ENCODE data around the gene NPFFR2.

Gene NPFFR2

DNA sequence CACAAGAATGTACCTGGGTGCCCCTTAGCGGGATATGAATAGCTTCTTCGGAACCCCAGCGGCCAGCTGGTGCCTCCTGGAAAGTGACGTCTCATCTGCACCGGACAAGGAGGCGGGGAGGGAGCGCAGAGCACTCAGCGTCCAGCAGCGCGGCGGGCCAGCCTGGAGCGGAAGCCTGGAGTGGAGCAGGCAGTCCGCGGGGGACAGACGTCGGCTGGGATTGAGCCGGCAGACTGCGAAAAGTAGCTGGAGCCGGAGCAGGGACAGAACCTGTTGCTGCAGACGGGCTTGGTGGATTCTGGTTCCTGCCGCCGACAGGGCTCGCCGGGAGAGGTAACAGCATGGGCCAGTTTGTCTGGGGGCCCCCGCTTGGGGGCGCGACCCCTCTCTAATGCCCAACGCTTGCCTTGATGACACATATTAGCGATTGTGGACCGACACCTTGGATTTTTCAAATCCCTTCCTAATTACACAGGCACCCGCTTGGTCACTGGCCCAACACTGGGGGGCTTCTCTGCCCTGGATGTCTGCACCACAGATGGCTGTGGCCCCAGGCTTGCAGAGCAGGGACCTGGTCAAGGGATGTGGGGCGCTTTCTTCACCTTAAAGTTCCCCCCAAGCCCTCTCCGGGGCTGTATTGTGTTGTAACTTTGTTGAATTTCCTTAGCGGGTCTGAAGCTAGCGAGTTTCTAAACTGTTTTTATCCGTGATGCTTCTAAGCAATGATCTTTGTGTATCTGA, at the start of gene NPFFR2:
Gene NPFFR2 (plus strand): TSS at position 133 of the 741 bp plus-strand sequence. CDS start 96,592 bp downstream, outside the sequence.
- CTCF ChIA-PET: no interaction called here
- DNase-seq: no peak
- Mint-ChIP-seq H3K36me3 (no peaks in the 10 kb centered on the region), H3K4me1 (no peaks in the 10 kb centered on the region), H3K27me3 (peaks cover 13% of the 10 kb centered on the region), H3K9me3 (no peaks in the 10 kb centered on the region), H3K27ac (no peak within 1 kb of the TSS), H3K4me3 (no peak within 1 kb of the TSS)

DNA sequence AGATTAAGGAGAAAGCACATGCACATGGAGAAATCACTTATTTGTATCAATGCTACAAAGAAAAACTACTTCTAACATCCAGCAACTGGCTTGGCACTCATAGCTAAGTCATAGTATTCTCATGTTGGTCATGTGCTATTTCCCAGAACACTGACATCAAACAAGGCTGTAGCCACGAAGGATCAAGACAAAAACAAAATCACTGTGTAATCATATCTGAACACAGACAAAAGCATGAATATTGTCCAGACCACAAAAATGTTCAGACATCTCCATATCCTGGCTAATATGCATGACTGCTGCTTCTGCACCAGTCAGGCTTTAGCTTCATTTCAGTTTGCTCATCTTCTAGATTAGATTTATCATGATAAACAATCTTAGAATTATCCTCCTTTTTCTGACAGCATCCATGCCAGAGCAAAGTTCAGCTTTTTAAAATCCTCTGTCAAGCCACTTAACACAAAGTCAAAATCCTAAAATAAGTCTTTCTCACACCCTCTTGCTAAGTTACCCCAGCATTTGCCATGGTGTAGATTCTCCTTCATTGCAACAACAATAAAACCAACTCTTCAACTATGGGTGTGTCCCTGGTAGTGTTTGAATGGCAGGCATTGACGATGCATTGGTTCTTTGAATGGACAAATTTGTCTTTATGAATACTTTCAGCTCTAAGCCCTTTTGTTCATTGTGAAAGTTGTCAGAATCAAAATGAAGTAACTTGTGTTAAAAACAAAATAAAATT, 39.1 kb upstream of the NPFFR2 start:
- no peak for DNase-seq
- H3K4me1 Mint-ChIP-seq: no peaks in the 10 kb centered on the region
- CTCF ChIA-PET: no interaction called here
- H3K27ac Mint-ChIP-seq: no peak overlapping the region
- peaks cover 6% of the 10 kb centered on the region for H3K9me3 Mint-ChIP-seq
- no peaks in the 10 kb centered on the region for H3K36me3 Mint-ChIP-seq
- no peak overlapping the region for H3K4me3 Mint-ChIP-seq
- H3K27me3 Mint-ChIP-seq: no peaks in the 10 kb centered on the region

DNA sequence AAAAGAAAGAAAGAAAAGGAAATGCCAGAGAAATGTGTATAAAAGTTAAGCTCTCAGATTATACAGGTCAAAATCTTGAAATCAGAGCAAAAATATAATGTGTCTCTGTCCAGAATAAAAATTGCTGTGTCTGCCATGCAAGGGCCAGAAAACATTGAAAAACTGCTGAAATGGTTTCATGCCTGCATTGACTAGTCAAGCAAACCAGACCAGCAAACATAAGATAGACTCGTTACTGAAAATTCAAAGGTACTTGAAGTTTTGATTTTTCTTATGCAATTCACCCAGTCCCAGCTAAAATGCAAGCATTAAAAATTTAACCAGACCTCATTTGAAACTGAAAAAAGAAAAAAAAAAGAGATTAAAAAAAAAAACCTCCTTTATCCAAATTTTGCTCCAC, 37.2 kb upstream of the NPFFR2 start:
- Mint-ChIP-seq H3K27me3 (no peaks in the 10 kb centered on the region), H3K4me3 (no peak overlapping the region), H3K4me1 (no peaks in the 10 kb centered on the region), H3K27ac (no peak overlapping the region), H3K36me3 (no peaks in the 10 kb centered on the region), H3K9me3 (peaks cover 12% of the 10 kb centered on the region)
- CTCF ChIA-PET: no interaction called here
- no peak for DNase-seq

DNA sequence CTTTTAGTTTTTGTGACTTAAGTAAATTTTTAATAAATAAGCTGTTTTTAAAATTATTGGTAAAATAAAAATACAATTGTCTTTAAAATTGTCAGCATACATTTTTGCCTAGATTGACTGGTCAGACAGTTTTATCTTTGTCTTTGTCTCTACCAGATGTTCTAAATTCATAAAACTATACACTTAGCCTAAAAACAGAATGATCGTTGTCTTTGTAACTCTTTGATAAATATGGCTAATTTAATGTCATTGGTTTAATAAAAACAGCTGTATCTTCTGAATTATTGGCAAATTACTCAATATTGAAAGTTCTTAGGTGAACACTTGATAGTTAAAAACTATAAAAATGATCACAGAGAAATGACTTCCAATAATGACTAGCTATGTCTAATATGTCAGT, 36.5 kb upstream of the NPFFR2 start:
- Mint-ChIP-seq H3K4me3 (no peak overlapping the region), H3K27ac (no peak overlapping the region), H3K9me3 (peaks cover 12% of the 10 kb centered on the region), H3K4me1 (no peaks in the 10 kb centered on the region), H3K27me3 (no peaks in the 10 kb centered on the region), H3K36me3 (no peaks in the 10 kb centered on the region)
- DNase-seq: no peak
- CTCF ChIA-PET: no interaction called here

- CTCF ChIA-PET: no interaction called here
- Mint-ChIP-seq H3K4me3 (no peak overlapping the region), H3K27ac (no peak overlapping the region), H3K9me3 (no peaks in the 10 kb centered on the region), H3K4me1 (no peaks in the 10 kb centered on the region), H3K27me3 (no peaks in the 10 kb centered on the region), H3K36me3 (no peaks in the 10 kb centered on the region)
- no peak for DNase-seq
These were observed 25.2 kb upstream of the NPFFR2 start for GRCh38 chr4:72006586-72006985.

DNA sequence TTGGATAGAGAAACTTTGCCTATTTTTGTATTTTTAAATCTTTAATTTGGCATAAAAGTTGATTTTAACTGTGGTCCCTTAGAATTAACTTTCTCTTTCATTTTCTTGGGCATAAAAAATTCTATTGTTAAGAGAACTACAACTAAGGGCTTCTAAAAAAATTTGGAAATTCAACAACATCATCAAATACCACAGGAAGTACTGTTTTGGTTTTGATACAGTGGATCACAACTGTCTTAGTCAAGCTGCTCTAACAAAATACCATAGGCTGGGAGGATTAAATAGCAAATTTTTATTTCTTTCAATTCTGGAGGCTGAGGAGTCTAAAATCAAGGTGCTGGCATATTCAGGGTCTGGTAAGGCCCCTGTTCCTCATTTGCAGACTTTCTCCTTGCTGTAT, 19.9 kb upstream of the NPFFR2 start:
- Mint-ChIP-seq H3K4me1 (no peaks in the 10 kb centered on the region), H3K27me3 (no peaks in the 10 kb centered on the region), H3K9me3 (no peaks in the 10 kb centered on the region), H3K36me3 (no peaks in the 10 kb centered on the region), H3K4me3 (no peak overlapping the region), H3K27ac (no peak overlapping the region)
- CTCF ChIA-PET: no interaction called here
- no peak for DNase-seq

DNA sequence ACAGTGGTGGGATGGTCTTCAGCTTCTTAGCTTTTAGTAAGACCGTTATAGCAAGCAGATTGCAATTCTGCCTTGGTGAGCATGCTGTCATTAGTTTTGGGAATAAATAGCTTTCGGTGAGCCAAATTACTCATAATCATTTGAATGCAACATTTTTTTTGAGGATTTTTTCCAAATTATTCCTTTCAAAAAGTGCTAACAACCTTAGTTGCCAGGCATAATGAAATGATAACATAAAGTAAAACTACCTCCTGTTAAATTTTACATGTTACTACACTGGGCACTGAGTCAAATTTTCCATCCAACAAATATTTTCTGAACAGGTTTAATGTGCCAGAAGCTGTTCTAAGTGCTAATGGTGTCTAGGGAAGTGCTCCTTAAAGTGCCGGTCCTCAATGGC, 15.8 kb upstream of the NPFFR2 start:
- no peak overlapping the region for H3K27ac Mint-ChIP-seq
- no peaks in the 10 kb centered on the region for H3K4me1 Mint-ChIP-seq
- H3K9me3 Mint-ChIP-seq: no peaks in the 10 kb centered on the region
- H3K27me3 Mint-ChIP-seq: no peaks in the 10 kb centered on the region
- no peaks in the 10 kb centered on the region for H3K36me3 Mint-ChIP-seq
- no peak overlapping the region for H3K4me3 Mint-ChIP-seq
- CTCF ChIA-PET: no interaction called here
- no peak for DNase-seq

- DNase-seq: no peak
- Mint-ChIP-seq H3K27me3 (no peaks in the 10 kb centered on the region), H3K36me3 (no peaks in the 10 kb centered on the region), H3K9me3 (no peaks in the 10 kb centered on the region), H3K27ac (no peak overlapping the region), H3K4me1 (no peaks in the 10 kb centered on the region), H3K4me3 (no peak overlapping the region)
- CTCF ChIA-PET: no interaction called here
These were observed 12.1 kb upstream of the NPFFR2 start for GRCh38 chr4:72019688-72020087.

DNA sequence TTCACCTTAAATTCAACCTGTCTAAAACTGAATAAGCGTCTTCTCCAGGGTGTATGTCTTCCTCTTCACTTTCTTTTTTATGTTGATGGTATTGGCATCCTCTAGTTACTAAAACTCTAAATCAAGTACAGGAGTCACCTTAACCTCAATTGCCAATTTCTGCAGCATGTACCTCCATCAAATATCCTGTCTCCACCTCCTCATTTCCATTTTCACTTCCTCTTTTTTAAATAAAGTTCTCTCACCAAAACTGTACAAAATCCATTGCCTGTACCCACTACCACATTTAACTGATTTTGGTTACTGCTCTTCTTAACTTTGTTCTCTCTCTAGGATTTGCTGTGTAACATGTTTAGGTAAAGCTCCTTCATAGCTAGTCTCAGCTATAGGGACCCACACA, 9.2 kb upstream of the NPFFR2 start:
- H3K27ac Mint-ChIP-seq: no peak overlapping the region
- DNase-seq: no peak
- H3K4me1 Mint-ChIP-seq: no peaks in the 10 kb centered on the region
- no peaks in the 10 kb centered on the region for H3K9me3 Mint-ChIP-seq
- CTCF ChIA-PET: no interaction called here
- no peaks in the 10 kb centered on the region for H3K27me3 Mint-ChIP-seq
- H3K4me3 Mint-ChIP-seq: no peak overlapping the region
- no peaks in the 10 kb centered on the region for H3K36me3 Mint-ChIP-seq

DNA sequence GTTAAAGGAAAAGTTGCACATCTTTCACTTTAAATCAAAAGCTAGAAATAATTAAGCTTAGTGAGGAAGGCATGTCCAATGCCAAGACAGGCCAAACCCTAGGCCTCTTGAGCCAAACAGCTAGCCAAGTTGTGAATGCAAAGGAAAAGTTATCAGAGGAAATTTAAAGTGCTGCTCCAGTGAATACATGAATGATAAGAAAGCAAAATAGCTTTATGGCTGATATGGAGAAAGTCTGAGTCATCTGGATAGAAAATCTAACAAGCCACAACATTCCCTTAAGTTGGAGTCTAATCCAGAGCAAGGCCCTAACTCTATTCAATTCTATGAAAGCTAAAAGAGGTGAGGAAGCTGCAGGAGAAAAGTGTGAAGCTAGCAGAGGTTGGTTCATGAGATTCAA, 23.8 kb downstream of the NPFFR2 start:
- H3K27me3 Mint-ChIP-seq: no peaks in the 10 kb centered on the region
- no peak overlapping the region for H3K4me3 Mint-ChIP-seq
- H3K27ac Mint-ChIP-seq: no peak overlapping the region
- no peaks in the 10 kb centered on the region for H3K9me3 Mint-ChIP-seq
- H3K4me1 Mint-ChIP-seq: no peaks in the 10 kb centered on the region
- no peak for DNase-seq
- H3K36me3 Mint-ChIP-seq: no peaks in the 10 kb centered on the region
- CTCF ChIA-PET: no interaction called here

DNA sequence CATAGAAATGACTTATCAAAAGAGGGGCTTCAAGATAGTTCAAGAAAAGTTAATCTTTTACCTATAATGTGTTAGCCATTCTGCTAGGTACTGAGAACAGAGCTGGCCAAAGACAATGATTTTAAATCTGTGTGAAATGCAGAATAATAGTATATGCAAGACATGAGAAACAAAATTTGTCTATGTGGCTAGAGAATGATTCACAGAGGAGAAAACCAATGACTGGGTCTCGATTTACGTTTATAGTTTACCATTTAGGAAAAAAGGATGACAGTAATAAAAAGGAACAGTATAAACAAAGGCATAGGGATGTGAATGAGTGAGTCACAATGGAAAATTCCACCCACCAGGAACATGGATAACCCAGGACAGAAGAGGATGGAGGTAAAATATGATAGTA, 31.9 kb downstream of the NPFFR2 start:
- Mint-ChIP-seq H3K36me3 (no peaks in the 10 kb centered on the region), H3K4me1 (no peaks in the 10 kb centered on the region), H3K27me3 (no peaks in the 10 kb centered on the region), H3K27ac (no peak overlapping the region), H3K4me3 (no peak overlapping the region), H3K9me3 (peaks cover 4% of the 10 kb centered on the region)
- CTCF ChIA-PET: no interaction called here
- DNase-seq: no peak

GRCh38 chr4:72067051-72067450, 35.3 kb downstream of the NPFFR2 start:
- Mint-ChIP-seq H3K27ac (no peak overlapping the region), H3K27me3 (no peaks in the 10 kb centered on the region), H3K36me3 (no peaks in the 10 kb centered on the region), H3K4me3 (no peak overlapping the region), H3K4me1 (no peaks in the 10 kb centered on the region), H3K9me3 (peaks cover 4% of the 10 kb centered on the region)
- CTCF ChIA-PET: no interaction called here
- DNase-seq: no peak

GRCh38 chr4:72073816-72074215, 42.0 kb downstream of the NPFFR2 start:
- no peak overlapping the region for H3K4me3 Mint-ChIP-seq

DNA sequence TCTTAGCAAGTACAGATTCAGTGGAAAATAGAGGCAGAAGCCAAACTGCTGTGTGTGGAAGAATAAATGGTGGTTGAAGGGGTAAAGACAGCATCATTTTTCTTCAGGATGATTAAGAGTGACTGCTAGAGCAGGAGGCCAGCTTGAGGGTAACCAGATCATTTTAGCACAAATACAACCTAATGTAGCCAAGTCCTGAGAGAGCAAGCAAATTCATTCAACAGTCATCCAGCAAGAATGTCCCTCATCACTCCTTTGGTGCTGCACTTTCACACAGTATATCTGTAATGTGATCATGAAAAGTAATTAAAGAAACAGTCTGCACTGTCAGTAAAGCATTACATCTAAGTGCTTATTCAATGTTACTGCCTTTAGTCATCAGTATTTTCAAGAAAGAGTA, 44.8 kb downstream of the NPFFR2 start:
- no peaks in the 10 kb centered on the region for H3K4me1 Mint-ChIP-seq
- DNase-seq: no peak
- no peaks in the 10 kb centered on the region for H3K36me3 Mint-ChIP-seq
- H3K4me3 Mint-ChIP-seq: no peak overlapping the region
- H3K9me3 Mint-ChIP-seq: no peaks in the 10 kb centered on the region
- H3K27ac Mint-ChIP-seq: no peak overlapping the region
- H3K27me3 Mint-ChIP-seq: no peaks in the 10 kb centered on the region
- CTCF ChIA-PET: no interaction called here

More at GRCh38 chr4:72073816-72074215, 42.0 kb downstream of the NPFFR2 start:
- Mint-ChIP-seq H3K36me3 (no peaks in the 10 kb centered on the region), H3K9me3 (no peaks in the 10 kb centered on the region), H3K4me1 (no peaks in the 10 kb centered on the region), H3K27ac (no peak overlapping the region), H3K27me3 (no peaks in the 10 kb centered on the region)
- CTCF ChIA-PET: no interaction called here
- no peak for DNase-seq

DNA sequence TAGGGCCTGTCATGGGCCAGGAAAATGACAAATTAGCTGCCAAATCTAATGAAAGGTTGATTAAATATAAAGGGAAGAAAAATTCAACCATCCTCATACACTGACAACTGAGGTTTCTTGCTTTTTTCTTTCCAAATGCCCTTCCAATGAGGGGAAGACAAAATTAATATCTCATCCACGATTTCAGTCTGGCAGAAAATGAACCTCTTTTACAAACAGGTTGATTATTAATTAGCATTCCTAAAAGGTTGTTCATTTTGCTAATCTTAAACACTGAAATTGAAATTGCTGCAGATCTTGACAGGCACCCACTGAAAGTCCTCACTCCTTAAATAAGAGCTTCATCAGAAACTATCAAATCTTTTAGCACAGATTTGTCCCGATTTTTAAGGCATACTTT, 45.5 kb downstream of the NPFFR2 start:
- no peaks in the 10 kb centered on the region for H3K9me3 Mint-ChIP-seq
- CTCF ChIA-PET: no interaction called here
- H3K27ac Mint-ChIP-seq: no peak overlapping the region
- no peak for DNase-seq
- H3K27me3 Mint-ChIP-seq: no peaks in the 10 kb centered on the region
- no peak overlapping the region for H3K4me3 Mint-ChIP-seq
- H3K36me3 Mint-ChIP-seq: no peaks in the 10 kb centered on the region
- no peaks in the 10 kb centered on the region for H3K4me1 Mint-ChIP-seq

All from activated naive CD4-positive, alpha-beta T cell treated with anti-CD3 and anti-CD28 coated beads, Interleukin-2, amount 10 ng/mL, durations not matched to agents 7 days and 5 days (primary cell).